ENCODE data around the gene EXPH5.

EXPH5 gene

DNA sequence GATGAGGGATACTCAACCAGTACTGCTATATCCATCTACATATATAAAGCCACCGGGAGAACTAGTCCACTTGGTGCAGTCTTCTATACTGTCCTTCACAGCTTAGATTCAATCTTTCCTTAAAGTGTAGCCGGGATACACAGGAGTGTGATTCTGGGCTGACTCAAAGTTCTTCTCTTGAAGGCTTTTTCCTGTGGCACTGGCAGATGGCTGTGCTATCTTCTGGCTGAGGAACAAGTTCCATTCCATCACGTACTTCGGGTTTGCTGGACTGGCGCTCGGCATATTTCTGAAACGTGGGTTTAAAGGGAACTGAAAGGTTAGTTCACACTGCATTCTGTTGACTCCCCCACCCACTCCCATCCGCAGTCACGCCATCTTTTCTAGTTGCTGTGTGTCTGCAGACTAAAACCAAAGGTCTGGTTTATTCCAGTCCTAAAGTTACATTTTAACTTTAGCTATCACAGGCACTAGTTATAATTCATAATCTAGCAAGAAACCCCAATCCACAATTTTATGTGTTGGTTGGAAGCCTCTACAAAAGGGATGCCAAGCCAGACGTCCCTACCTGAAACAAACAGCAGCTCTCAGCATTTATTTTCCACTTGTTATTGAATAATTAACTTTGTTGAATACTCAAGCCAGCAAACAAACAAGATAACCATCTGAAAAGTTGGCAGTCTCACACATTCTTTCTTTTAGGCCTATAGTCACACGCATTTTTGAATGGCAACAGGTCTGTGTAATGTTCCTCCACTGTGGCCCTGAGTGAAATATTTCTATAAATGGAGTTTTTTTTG lies 118.7 kb downstream of the EXPH5 start:
- Histone ChIP-seq H3K4me3 (replicated peaks; ENCODE audit: insufficient read depth, low read length) (no peak overlapping the region), H3K27ac (replicated peaks) (no peak overlapping the region), H3K27me3 (ENCODE audit: insufficient read depth, poor library complexity, severe bottlenecking) (no peaks in the 10 kb centered on the region)
- no peak for TF ChIP-seq POLR2AphosphoS5 (IDR thresholded peaks at IDR 0.05; ENCODE audit: low read depth)
- TF ChIP-seq, protein P1, sequence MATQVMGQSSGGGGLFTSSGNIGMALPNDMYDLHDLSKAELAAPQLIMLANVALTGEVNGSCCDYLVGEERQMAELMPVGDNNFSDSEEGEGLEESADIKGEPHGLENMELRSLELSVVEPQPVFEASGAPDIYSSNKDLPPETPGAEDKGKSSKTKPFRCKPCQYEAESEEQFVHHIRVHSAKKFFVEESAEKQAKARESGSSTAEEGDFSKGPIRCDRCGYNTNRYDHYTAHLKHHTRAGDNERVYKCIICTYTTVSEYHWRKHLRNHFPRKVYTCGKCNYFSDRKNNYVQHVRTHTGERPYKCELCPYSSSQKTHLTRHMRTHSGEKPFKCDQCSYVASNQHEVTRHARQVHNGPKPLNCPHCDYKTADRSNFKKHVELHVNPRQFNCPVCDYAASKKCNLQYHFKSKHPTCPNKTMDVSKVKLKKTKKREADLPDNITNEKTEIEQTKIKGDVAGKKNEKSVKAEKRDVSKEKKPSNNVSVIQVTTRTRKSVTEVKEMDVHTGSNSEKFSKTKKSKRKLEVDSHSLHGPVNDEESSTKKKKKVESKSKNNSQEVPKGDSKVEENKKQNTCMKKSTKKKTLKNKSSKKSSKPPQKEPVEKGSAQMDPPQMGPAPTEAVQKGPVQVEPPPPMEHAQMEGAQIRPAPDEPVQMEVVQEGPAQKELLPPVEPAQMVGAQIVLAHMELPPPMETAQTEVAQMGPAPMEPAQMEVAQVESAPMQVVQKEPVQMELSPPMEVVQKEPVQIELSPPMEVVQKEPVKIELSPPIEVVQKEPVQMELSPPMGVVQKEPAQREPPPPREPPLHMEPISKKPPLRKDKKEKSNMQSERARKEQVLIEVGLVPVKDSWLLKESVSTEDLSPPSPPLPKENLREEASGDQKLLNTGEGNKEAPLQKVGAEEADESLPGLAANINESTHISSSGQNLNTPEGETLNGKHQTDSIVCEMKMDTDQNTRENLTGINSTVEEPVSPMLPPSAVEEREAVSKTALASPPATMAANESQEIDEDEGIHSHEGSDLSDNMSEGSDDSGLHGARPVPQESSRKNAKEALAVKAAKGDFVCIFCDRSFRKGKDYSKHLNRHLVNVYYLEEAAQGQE (IDR thresholded peaks at IDR 0.05; ENCODE audit: insufficient replicate concordance, low read depth) = no peak
- TF ChIP-seq, protein P2, sequence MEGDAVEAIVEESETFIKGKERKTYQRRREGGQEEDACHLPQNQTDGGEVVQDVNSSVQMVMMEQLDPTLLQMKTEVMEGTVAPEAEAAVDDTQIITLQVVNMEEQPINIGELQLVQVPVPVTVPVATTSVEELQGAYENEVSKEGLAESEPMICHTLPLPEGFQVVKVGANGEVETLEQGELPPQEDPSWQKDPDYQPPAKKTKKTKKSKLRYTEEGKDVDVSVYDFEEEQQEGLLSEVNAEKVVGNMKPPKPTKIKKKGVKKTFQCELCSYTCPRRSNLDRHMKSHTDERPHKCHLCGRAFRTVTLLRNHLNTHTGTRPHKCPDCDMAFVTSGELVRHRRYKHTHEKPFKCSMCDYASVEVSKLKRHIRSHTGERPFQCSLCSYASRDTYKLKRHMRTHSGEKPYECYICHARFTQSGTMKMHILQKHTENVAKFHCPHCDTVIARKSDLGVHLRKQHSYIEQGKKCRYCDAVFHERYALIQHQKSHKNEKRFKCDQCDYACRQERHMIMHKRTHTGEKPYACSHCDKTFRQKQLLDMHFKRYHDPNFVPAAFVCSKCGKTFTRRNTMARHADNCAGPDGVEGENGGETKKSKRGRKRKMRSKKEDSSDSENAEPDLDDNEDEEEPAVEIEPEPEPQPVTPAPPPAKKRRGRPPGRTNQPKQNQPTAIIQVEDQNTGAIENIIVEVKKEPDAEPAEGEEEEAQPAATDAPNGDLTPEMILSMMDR (IDR thresholded peaks at IDR 0.05; ENCODE audit: insufficient read depth, low read length) = no peak
- no peak for TF ChIP-seq GABPA (IDR thresholded peaks at IDR 0.05; ENCODE audit: low read depth)
- DNase-seq (ENCODE audit: low read depth in 1 of 2, low spot score in 1 of 2) = no peak

DNA sequence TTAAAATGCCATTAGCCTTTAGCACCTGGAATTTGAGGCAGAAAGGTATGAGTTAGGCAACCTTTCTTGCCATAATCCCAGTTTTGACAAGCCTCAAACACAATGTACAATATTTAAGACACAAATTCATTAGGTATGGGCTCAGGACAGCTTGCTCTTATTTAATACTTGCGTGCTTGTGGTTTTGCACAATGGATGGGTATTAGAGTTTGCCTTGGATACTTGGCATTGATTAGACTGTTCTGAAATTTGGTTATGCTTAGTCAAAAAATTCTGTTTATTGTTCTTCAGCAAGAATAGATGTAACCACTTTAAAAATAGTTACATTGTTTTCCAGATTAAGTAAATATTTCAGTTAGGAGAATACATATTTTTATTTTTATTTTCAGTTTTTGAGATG lies 120.9 kb downstream of the EXPH5 start:
- Histone ChIP-seq H3K27me3 (ENCODE audit: insufficient read depth, poor library complexity, severe bottlenecking) (no peaks in the 10 kb centered on the region), H3K27ac (replicated peaks) (no peak overlapping the region), H3K4me3 (replicated peaks; ENCODE audit: insufficient read depth, low read length) (no peak overlapping the region)
- DNase-seq (ENCODE audit: low read depth in 1 of 2, low spot score in 1 of 2) = no peak
- TF ChIP-seq GABPA (IDR thresholded peaks at IDR 0.05; ENCODE audit: low read depth) = no peak
- no peak for TF ChIP-seq POLR2AphosphoS5 (IDR thresholded peaks at IDR 0.05; ENCODE audit: low read depth)
- TF ChIP-seq, protein P2 (IDR thresholded peaks at IDR 0.05; ENCODE audit: insufficient read depth, low read length) = no peak
- TF ChIP-seq, protein P1 (IDR thresholded peaks at IDR 0.05; ENCODE audit: insufficient replicate concordance, low read depth) = no peak
- TF ChIP-seq SPI1 (IDR thresholded peaks at IDR 0.05; ENCODE audit: borderline replicate concordance, low read depth) = no peak

DNA sequence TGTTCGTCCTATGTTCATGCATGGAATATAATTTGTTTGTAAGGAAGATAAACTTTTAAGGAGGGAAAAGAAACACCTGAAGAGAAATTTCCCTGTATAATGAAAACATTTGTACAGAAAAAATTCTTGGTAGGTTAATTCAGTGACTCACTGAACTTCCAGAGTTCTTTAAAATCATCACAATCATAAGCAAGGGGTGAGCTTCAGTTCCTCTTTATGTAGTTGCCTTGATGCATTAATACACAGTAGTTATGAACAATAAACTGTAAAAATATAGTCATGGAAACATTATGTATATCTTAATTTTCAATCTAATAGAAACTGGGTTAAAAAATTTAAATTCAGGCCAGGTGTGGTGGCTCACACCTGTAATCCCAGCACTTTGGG lies 125.1 kb downstream of the EXPH5 start:
- Histone ChIP-seq H3K4me3 (replicated peaks; ENCODE audit: insufficient read depth, low read length) (no peak overlapping the region), H3K27me3 (ENCODE audit: insufficient read depth, poor library complexity, severe bottlenecking) (no peaks in the 10 kb centered on the region), H3K27ac (replicated peaks) (peak overlapping the region; percentile 92; the same call in 1 of the 2 replicates)
- DNase-seq (ENCODE audit: low read depth in 1 of 2, low spot score in 1 of 2) = no peak
- TF ChIP-seq SPI1 (IDR thresholded peaks at IDR 0.05; ENCODE audit: borderline replicate concordance, low read depth) (peak; percentile 63; the same call in 1 of the 2 replicates), GABPA (IDR thresholded peaks at IDR 0.05; ENCODE audit: low read depth) (no peak)
- TF ChIP-seq, protein P1 (IDR thresholded peaks at IDR 0.05; ENCODE audit: insufficient replicate concordance, low read depth) = no peak

All from HL-60 (cell line).